ENCODE data around the gene CCT2. TPM values are rescaled to one million over a fixed set of nuclear protein-coding genes. Genes with fewer than 3 reads are reported as not detected.

Gene CCT2
- total and polyA plus RNA-seq, 9 of the 15 experiments (the other 6 are each of a cell fraction or from before 2014, with no cell fraction given): 341 to 738 (median 490) TPM

DNA sequence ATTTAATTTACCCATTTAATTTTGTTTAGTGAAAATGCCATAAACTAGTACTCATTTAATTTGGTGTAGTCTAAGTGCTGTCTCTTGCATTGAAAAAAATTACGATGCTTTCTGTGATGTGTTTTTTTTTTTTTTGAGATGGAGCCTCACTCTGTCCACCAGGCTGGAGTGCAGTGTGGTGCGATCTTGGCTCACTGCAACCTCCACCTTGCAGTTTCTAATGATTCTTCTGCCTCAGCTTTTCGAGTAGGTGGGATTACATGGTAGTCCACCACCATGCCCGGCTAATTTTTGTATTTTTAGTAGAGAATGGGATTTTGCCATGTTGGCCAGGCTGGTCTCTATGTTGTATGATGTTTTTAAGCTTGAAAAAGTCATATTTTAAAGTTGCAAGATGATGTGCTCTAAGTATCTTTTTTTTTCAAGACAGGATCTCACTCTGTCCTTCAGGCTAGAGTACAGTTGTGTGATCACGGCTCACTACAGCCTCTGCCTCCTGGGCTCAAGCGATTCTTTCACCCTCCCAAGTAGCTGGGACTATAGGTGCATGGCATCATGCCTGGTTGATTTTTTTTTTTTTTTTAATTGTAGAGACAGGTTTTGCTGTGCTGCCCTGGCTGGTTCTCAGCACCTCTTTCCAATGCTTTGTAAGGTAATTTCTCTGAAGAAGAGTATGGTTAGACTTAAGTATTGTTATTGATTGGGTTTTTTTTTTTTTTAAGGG is 16.9 kb downstream of the CCT2 start:
- FAIRE-seq: no peak
- in situ Hi-C loops (cut with MboI) (no loop called here), intact Hi-C loops (cut with micrococcal nuclease) (no loop called here)
- Histone ChIP-seq H3K9me1 (ENCODE audit: control insufficient read depth, insufficient read depth, low read length) (no peaks in the 10 kb centered on the region), H3K4me2 (ENCODE audit: insufficient read depth, low read length) (no peak overlapping the region), H3K9ac (ENCODE audit: insufficient read depth in 1 of 2, low read depth in 2 of 2, low read length in 2 of 2) (no peak overlapping the region), H3K4me3 (no peak overlapping the region), H3K9me3 (replicated peaks; ENCODE audit: control insufficient read depth, insufficient read depth, low read depth, low read length) (no peaks in the 10 kb centered on the region), H3K27me3 (ENCODE audit: control insufficient read depth in 2 of 2, insufficient read depth in 2 of 2, low read length in 2 of 2) (no peaks in the 10 kb centered on the region), H4K20me1 (replicated peaks; ENCODE audit: control insufficient read depth, insufficient read depth, low read length) (no peaks in the 10 kb centered on the region), H3K4me1 (replicated peaks in 1 of 2; ENCODE audit: control insufficient read depth in 2 of 2, insufficient read depth in 2 of 2, low read length in 2 of 2) (no peaks in the 10 kb centered on the region; a peak in 2 of 5 replicates), H3K79me2 (ENCODE audit: control insufficient read depth, insufficient read depth, low read length) (no peaks in the 10 kb centered on the region), H3K27ac (ENCODE audit: extremely low read depth, low read depth, low read length) (no peak overlapping the region), H3K36me3 (ENCODE audit: control insufficient read depth, insufficient read depth, low read length) (peaks cover 60% of the 10 kb centered on the region), H2AFZ (ENCODE audit: low read depth, low read length) (no peak overlapping the region)
- DNase-seq (ENCODE audit: extremely low read depth in 1 of 4, low spot score in 3 of 4): no peak
- CTCF ChIA-PET (ENCODE audit: low intra/inter-chr PET ratio): no interaction called here
- POLR2A ChIA-PET: no interaction called here
- no peak for TF ChIP-seq ATF7 (IDR thresholded peaks at IDR 0.05)
- 0 out of 2 replicates have a peak, but pooled peaks have one; percentile 11 for TF ChIP-seq POLR2AphosphoS5 (IDR thresholded peaks at IDR 0.05; ENCODE audit: control insufficient read depth, insufficient read depth, low read depth, low read length)
- TF ChIP-seq SUPT5H (IDR thresholded peaks at IDR 0.05): peak; percentile 41; the same call in 1 of the 2 replicates
- TF ChIP-seq POLR2B (IDR thresholded peaks at IDR 0.05; ENCODE audit: low read depth, partially characterized antibody): peak; percentile 25
- TF ChIP-seq POLR2A (conservative IDR thresholded peaks at IDR 0.05): peak; percentile 65
- no peak for TF ChIP-seq PTTG1 (tag; IDR thresholded peaks at IDR 0.05; ENCODE audit: low read depth)
- peak in 1 of 2 experiments; percentile 0; a peak in 1 of 4 replicates for TF ChIP-seq SIN3A (IDR thresholded peaks at IDR 0.05; ENCODE audit: borderline replicate concordance in 2 of 2, control insufficient read depth in 1 of 2, low read depth in 2 of 2, low read length in 2 of 2)
- TF ChIP-seq ARHGAP35 (IDR thresholded peaks at IDR 0.05; ENCODE audit: partially characterized antibody): no peak
- ATAC-seq: peak; percentile 47
- 91% methylated on average over 6 of the region's 6 CpGs for WGBS (ENCODE audit: insufficient coverage, low coverage, missing lambda C conversion rate)
- no TSS peak for BruUV-seq (replicated peaks)
